K562 (cell line): ENCODE results near the gene CBX8. TPM values are rescaled to one million over a fixed set of nuclear protein-coding genes. Genes with fewer than 3 reads are reported as not detected.

Experiments used
- BCOR ChIP-seq: fragments of 450-650 bp; IDR thresholded peaks from 2 replicates; pipeline ENCODE4 v1.6.1; 2016
- C11orf30 ChIP-seq: fragments of 450-650 bp; IDR thresholded peaks from 2 replicates; pipeline ENCODE4 v1.6.1; 2016; ENCODE audit warnings: low read depth, mild to moderate bottlenecking
- CREB1 ChIP-seq, 2 experiments: sonication (generic) in 1 of 2; formaldehyde crosslinking in 1 of 2; IDR thresholded peaks; 2 replicates each; pipeline versions ENCODE4 v1.6.1 to v1.8.0; 2012 to 2022; ENCODE audit warnings: inconsistent platforms in 1 of 2, mild to moderate bottlenecking in 1 of 2, missing genetic modification reagents in 1 of 2, moderate library complexity in 1 of 2
- ELK3 ChIP-seq: fragments of 450-650 bp; formaldehyde crosslinking; IDR thresholded peaks from 2 replicates; pipeline ENCODE4 v1.4.0; 2020; ENCODE audit warnings: mild to moderate bottlenecking
- HNRNPH1 ChIP-seq: fragments of 200-400 bp; formaldehyde crosslinking; optimal IDR thresholded peaks from 2 replicates; pipeline ENCODE3; 2017; ENCODE audit warnings: low read depth, mild to moderate bottlenecking, low read length, moderate library complexity
- HNRNPLL ChIP-seq: fragments of 200-400 bp; formaldehyde crosslinking; IDR thresholded peaks from 2 replicates; pipeline ENCODE4 v1.6.1; 2017; ENCODE audit warnings: low read length, low read depth, mild to moderate bottlenecking; ENCODE audit not compliant: poor library complexity, severe bottlenecking
- LCOR ChIP-seq: sonication (generic); formaldehyde crosslinking; IDR thresholded peaks from 2 replicates; pipeline ENCODE4 v1.8.0; 2022; ENCODE audit warnings: mild to moderate bottlenecking, missing genetic modification reagents
- MCM3 ChIP-seq: fragments of 450-650 bp; IDR thresholded peaks from 2 replicates; pipeline ENCODE4 v1.6.1; 2016
- MCM7 ChIP-seq, 2 experiments: fragments of 450-650 bp; IDR thresholded peaks; 2 replicates each; pipeline ENCODE4 v1.6.1; 2016 to 2018
- MEIS2 ChIP-seq: fragments of 450-650 bp; IDR thresholded peaks from 2 replicates; pipeline ENCODE4 v1.6.1; 2014; ENCODE audit warnings: mild to moderate bottlenecking; ENCODE audit not compliant: partially characterized antibody
- NFRKB ChIP-seq: fragments of 450-650 bp; IDR thresholded peaks from 2 replicates; pipeline ENCODE4 v1.6.1; 2016; ENCODE audit warnings: low read depth
- SAFB ChIP-seq: fragments of 200-400 bp; formaldehyde crosslinking; IDR thresholded peaks from 2 replicates; pipeline ENCODE4 v1.6.1; 2017; ENCODE audit warnings: low read depth, low read length, borderline replicate concordance
- SNRNP70 ChIP-seq: fragments of 200-400 bp; formaldehyde crosslinking; optimal IDR thresholded peaks from 2 replicates; pipeline ENCODE3; 2017; ENCODE audit warnings: low read depth, low read length
- SRSF9 ChIP-seq: fragments of 200-400 bp; formaldehyde crosslinking; IDR thresholded peaks from 2 replicates; pipeline ENCODE4 v1.6.1; 2017; ENCODE audit warnings: low read depth, low read length, borderline replicate concordance
- SUPT5H ChIP-seq: fragments of 450-650 bp; IDR thresholded peaks from 2 replicates; pipeline ENCODE4 v1.6.1; 2016
- THRB ChIP-seq: fragments of 450-650 bp; formaldehyde crosslinking; conservative IDR thresholded peaks from 2 replicates; pipeline ENCODE4 v1.4.0; 2022; ENCODE audit warnings: mild to moderate bottlenecking, missing genetic modification characterization
- WHSC1 ChIP-seq: IDR thresholded peaks from one replicate; pipeline ENCODE4 v1.6.1; 2012; ENCODE audit warnings: low read length, control low read depth, inconsistent platforms
- ZC3H11A ChIP-seq: IDR thresholded peaks from 2 replicates; pipeline ENCODE4 v1.6.1; 2012; ENCODE audit warnings: low read depth, low read length, improper control_type of control experiment
- ZNF239 ChIP-seq: fragments of 250-450 bp; sonication (Bioruptor Pico); IDR thresholded peaks from 2 replicates; pipeline ENCODE4 v1.4.0; 2020; ENCODE audit warnings: mild to moderate bottlenecking
- ZNF384 ChIP-seq: IDR thresholded peaks from 2 replicates; pipeline ENCODE4 v1.6.1; 2012; ENCODE audit warnings: low read depth, low read length, improper control_type of control experiment
- ZNF592 ChIP-seq: fragments of 450-650 bp; IDR thresholded peaks from 2 replicates; pipeline ENCODE4 v1.6.1; 2017; ENCODE audit warnings: antibody characterized with exemption, mild to moderate bottlenecking
- polyA plus RNA-seq, 8 experiments: library from polyadenylated mRNA; depleted of rRNA in 4 of 8; stranded (reverse) in 5 of 8; unstranded in 3 of 8; fragments of >200 nt; fragmentation: Nextera tagmentation in 2 of 8; fragmentation: Illumina TruSeq in 1 of 8; extraction: Ambion mirVana in 2 of 8; extraction: Trizol in 1 of 8; gene quantifications; 2 replicates each; pipeline versions ENCODE4 v1.2.1 to v1.2.3, GENCODE V29; 2011 to 2014; ENCODE audit warnings: inconsistent platforms in 1 of 8, missing spikeins in 1 of 8
- total RNA-seq, 7 experiments: library from RNA; depleted of rRNA in 6 of 7; stranded (reverse); fragments of >200 nt in 6 of 7; fragmentation: Illumina TruSeq in 2 of 7; extraction: Trizol in 2 of 7; gene quantifications; 2 replicates each; pipeline versions ENCODE4 v1.2.1 to v1.2.3, GENCODE V29; 2011 to 2021; ENCODE audit warnings: low replicate concordance in 1 of 7
- TF ChIP-seq, protein P1 (sequence below): sonication (generic); formaldehyde crosslinking; IDR thresholded peaks from 2 replicates; pipeline ENCODE4 v1.8.1; 2022; ENCODE audit warnings: missing genetic modification reagents

The CBX8 gene
- total and polyA plus RNA-seq, 9 of the 15 experiments (the other 6 are each of a cell fraction or from before 2014, with no cell fraction given) = 0.08 to 11.9 (median 2.6) TPM

GRCh38 chr17:79832218-79833109 is 35.6 kb upstream of the CBX8 start (continued):
- TF ChIP-seq, protein P1, sequence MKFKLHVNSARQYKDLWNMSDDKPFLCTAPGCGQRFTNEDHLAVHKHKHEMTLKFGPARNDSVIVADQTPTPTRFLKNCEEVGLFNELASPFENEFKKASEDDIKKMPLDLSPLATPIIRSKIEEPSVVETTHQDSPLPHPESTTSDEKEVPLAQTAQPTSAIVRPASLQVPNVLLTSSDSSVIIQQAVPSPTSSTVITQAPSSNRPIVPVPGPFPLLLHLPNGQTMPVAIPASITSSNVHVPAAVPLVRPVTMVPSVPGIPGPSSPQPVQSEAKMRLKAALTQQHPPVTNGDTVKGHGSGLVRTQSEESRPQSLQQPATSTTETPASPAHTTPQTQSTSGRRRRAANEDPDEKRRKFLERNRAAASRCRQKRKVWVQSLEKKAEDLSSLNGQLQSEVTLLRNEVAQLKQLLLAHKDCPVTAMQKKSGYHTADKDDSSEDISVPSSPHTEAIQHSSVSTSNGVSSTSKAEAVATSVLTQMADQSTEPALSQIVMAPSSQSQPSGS (CRISPR knock-in tag) = no peak
- no peak for TF ChIP-seq WHSC1
- no peak for TF ChIP-seq SNRNP70
- TF ChIP-seq HNRNPLL = no peak
- TF ChIP-seq SRSF9 = no peak
- no peak for TF ChIP-seq MCM3
- no peak for TF ChIP-seq ELK3 (CRISPR knock-in tag)
- TF ChIP-seq CREB1 (IDR thresholded peaks at IDR 0.05) = 0 out of 2 replicates have a peak, but pooled peaks have one; percentile 5
- TF ChIP-seq CREB1 (CRISPR knock-in tag; IDR thresholded peaks at IDR 0.05) = no peak
- TF ChIP-seq MCM7 (IDR thresholded peaks at IDR 0.05) = no peak
- TF ChIP-seq HNRNPH1 = no peak
- no peak for TF ChIP-seq ZNF384
- TF ChIP-seq NFRKB = peak; percentile 2; the same call in 1 of the 2 replicates
- 0 out of 2 replicates have a peak, but pooled peaks have one; percentile 35 for TF ChIP-seq SUPT5H
- TF ChIP-seq ZC3H11A = no peak
- TF ChIP-seq ZNF239 (CRISPR knock-in tag) = no peak
- no peak for TF ChIP-seq MEIS2
- no peak for TF ChIP-seq BCOR
- 0 out of 2 replicates have a peak, but pooled peaks have one; percentile 52 for TF ChIP-seq THRB
- no peak for TF ChIP-seq LCOR
- TF ChIP-seq SAFB = peak; percentile 64; the same call in 1 of the 2 replicates
- no peak for TF ChIP-seq ZNF592
- peak; percentile 82 for TF ChIP-seq C11orf30
